ENCODE data around the gene STUB1. TPM values are rescaled to one million over a fixed set of nuclear protein-coding genes. Genes with fewer than 3 reads are reported as not detected.
"Not testable (repeated sequence)": the region's sequence is repeated elsewhere in the genome, so short reads cannot be mapped to it uniquely, and the experiment has no call there.

The STUB1 gene
- total and polyA plus RNA-seq, 10 donors: 68.9 to 160 (median 88.3) TPM

GRCh38 chr16:687499-687898, 7.3 kb downstream of the STUB1 start:
- TF ChIP-seq CTCF (IDR thresholded peaks at IDR 0.05 in 8 of 11, conservative IDR thresholded peaks at IDR 0.05 in 3 of 11) (no peak), POLR2A (IDR thresholded peaks at IDR 0.05) (no peak), POLR2AphosphoS5 (IDR thresholded peaks at IDR 0.05) (no peak)
- Histone ChIP-seq H3K4me3 (no peak overlapping the region), H3K27me3 (replicated peaks in 1 of 7) (peaks cover 0 to 11% (median 0%) of the 10 kb centered on the region in 7 donors), H3K4me1 (peaks cover 27 to 80% (median 66%) of the 10 kb centered on the region in 6 donors), H3K36me3 (peaks cover 0 to 43% (median 21%) of the 10 kb centered on the region in 6 donors), H3K27ac (no peak overlapping the region), H3K9me3 (no peaks in the 10 kb centered on the region)
- DNase-seq: no peak
- intact Hi-C loops (cut with DNase I; ENCODE audit: low total_unique reads): no loop called here
- 91 to 97% (median 94%) methylated on average over 19 of the region's 19 CpGs for WGBS, 5 donors

GRCh38 chr16:689175-689897, 9.1 kb downstream of the STUB1 start:
- Histone ChIP-seq H3K4me3 (peak overlapping the region; percentile 77 to 95 (median 86)), H3K9me3 (no peaks in the 10 kb centered on the region), H3K27me3 (replicated peaks in 1 of 7) (peaks cover 0 to 29% (median 14%) of the 10 kb centered on the region in 7 donors), H3K27ac (peak overlapping the region; percentile 85 to 94 (median 92)), H3K4me1 (peaks cover 23 to 74% (median 57%) of the 10 kb centered on the region in 6 donors), H3K36me3 (peaks cover 0 to 34% (median 15%) of the 10 kb centered on the region in 6 donors)
- no peak for DNase-seq
- TF ChIP-seq POLR2AphosphoS5 (IDR thresholded peaks at IDR 0.05) (no peak), POLR2A (IDR thresholded peaks at IDR 0.05) (no peak), CTCF (IDR thresholded peaks at IDR 0.05 in 8 of 11, conservative IDR thresholded peaks at IDR 0.05 in 3 of 11) (no peak)
- intact Hi-C loops (cut with DNase I; ENCODE audit: low total_unique reads): no loop called here
- WGBS, 5 donors: 86 to 90% (median 86%) methylated on average over 16 to 26 of the region's 26 CpGs

GRCh38 chr16:691242-691641, 11.0 kb downstream of the STUB1 start:
- H3K9me3 ChIP-seq; H3K4me3 ChIP-seq; intact Hi-C loops (cut with DNase I; ENCODE audit: low total_unique reads); DNase-seq; H3K27ac ChIP-seq: not testable (repeated sequence)
- WGBS, 5 donors: 86 to 92% (median 90%) methylated on average over 16 of the region's 16 CpGs
- Histone ChIP-seq H3K36me3 (peaks cover 0 to 20% (median 13%) of the 10 kb centered on the region in 6 donors), H3K4me1 (peaks cover 25 to 73% (median 56%) of the 10 kb centered on the region in 6 donors), H3K27me3 (replicated peaks in 1 of 7) (peaks cover 0 to 48% (median 33%) of the 10 kb centered on the region in 7 donors)

GRCh38 chr16:692356-693108, 12.3 kb downstream of the STUB1 start:
- H3K27me3 ChIP-seq (replicated peaks in 1 of 7): peaks cover 0 to 61% (median 39%) of the 10 kb centered on the region in 7 donors
- intact Hi-C loops (cut with DNase I; ENCODE audit: low total_unique reads): no loop called here
- peaks cover 0 to 7% (median 1%) of the 10 kb centered on the region in 6 donors for H3K36me3 ChIP-seq
- H3K4me3 ChIP-seq: no peak overlapping the region
- H3K4me1 ChIP-seq: peaks cover 25 to 66% (median 54%) of the 10 kb centered on the region in 6 donors
- DNase-seq: no peak
- 70 to 77% (median 75%) methylated on average over 10 of the region's 10 CpGs for WGBS, 5 donors
- TF ChIP-seq CTCF (IDR thresholded peaks at IDR 0.05 in 8 of 11, conservative IDR thresholded peaks at IDR 0.05 in 3 of 11) (no peak), POLR2AphosphoS5 (IDR thresholded peaks at IDR 0.05) (no peak), POLR2A (IDR thresholded peaks at IDR 0.05) (no peak)
- H3K9me3 ChIP-seq: no peaks in the 10 kb centered on the region
- H3K27ac ChIP-seq: no peak overlapping the region

Measured in spleen (tissue), 11 donors.